HG02973 (cell line): ENCODE results near the gene OR2A1.
"Not testable (repeated sequence)": the region's sequence is repeated elsewhere in the genome, so short reads cannot be mapped to it uniquely, and the experiment has no call there.

Experiments used
- ATAC-seq: cut with Tn5 transposase; IDR thresholded peaks from one replicate; pipeline ENCODE4 v1.9.1; 2021; ENCODE audit warnings: moderate library complexity; ENCODE audit not compliant: unreplicated experiment

The OR2A1 gene

GRCh38 chr7:144321677-144322206 lies 9.5 kb downstream of the OR2A1 start:
- ATAC-seq = not testable (repeated sequence)

GRCh38 chr7:144323359-144323758 lies 11.1 kb downstream of the OR2A1 start:
- not testable (repeated sequence) for ATAC-seq

- ATAC-seq = not testable (repeated sequence)
Measured at GRCh38 chr7:144325868-144326267, 13.6 kb downstream of the OR2A1 start.

- not testable (repeated sequence) for ATAC-seq
Measured at GRCh38 chr7:144330044-144330443, 17.8 kb downstream of the OR2A1 start.

GRCh38 chr7:144331221-144331995 lies 19.2 kb downstream of the OR2A1 start:
- ATAC-seq = peak; percentile 58

GRCh38 chr7:144331996-144332288 lies 19.7 kb downstream of the OR2A1 start:
- not testable (repeated sequence) for ATAC-seq

GRCh38 chr7:144348625-144349024 lies 36.4 kb downstream of the OR2A1 start:
- ATAC-seq = not testable (repeated sequence)

GRCh38 chr7:144351667-144352066 lies 39.4 kb downstream of the OR2A1 start:
- not testable (repeated sequence) for ATAC-seq

- peak; percentile 76 for ATAC-seq
Measured at GRCh38 chr7:144355176-144355822, 43.1 kb downstream of the OR2A1 start, which contains the start of gene ARHGEF5. Gene ARHGEF5 (plus strand): TSS chr7:144355402. CDS start chr7:144362670, 7,268 bp downstream.

- ATAC-seq = not testable (repeated sequence)
Measured at GRCh38 chr7:144356185-144356584, 44.0 kb downstream of the OR2A1 start.

- ATAC-seq = not testable (repeated sequence)
Measured at GRCh38 chr7:144356860-144357259, 44.6 kb downstream of the OR2A1 start.

- ATAC-seq = not testable (repeated sequence)
Measured at GRCh38 chr7:144362061-144362460, 49.8 kb downstream of the OR2A1 start.

- not testable (repeated sequence) for ATAC-seq
Measured at GRCh38 chr7:144365523-144365922, 53.3 kb downstream of the OR2A1 start.

GRCh38 chr7:144367250-144367649 lies 55.0 kb downstream of the OR2A1 start:
- ATAC-seq = not testable (repeated sequence)

- not testable (repeated sequence) for ATAC-seq
Measured at GRCh38 chr7:144369221-144369620, 57.0 kb downstream of the OR2A1 start.
